ENCODE measurements around the gene TRAPPC3.
"Not testable (repeated sequence)": the region's sequence is repeated elsewhere in the genome, so short reads cannot be mapped to it uniquely, and the experiment has no call there.

TRAPPC3 gene

GRCh38 chr1:36149237-36149972 lies at the start of gene TRAPPC3:
TSS of gene TRAPPC3 (minus strand) at chr1:36149486. CDS start at chr1:36149378, 108 bp downstream.
- DNase-seq (ENCODE audit: insufficient read length, low spot score) (peak; percentile 98), FAIRE-seq (no peak)
- TF ChIP-seq CTCF (IDR thresholded peaks at IDR 0.05; ENCODE audit: insufficient read depth, missing control alignments), result peak; percentile 94

- no peak for DNase-seq (ENCODE audit: insufficient read length, low spot score)
- no peak for FAIRE-seq
- TF ChIP-seq CTCF (IDR thresholded peaks at IDR 0.05; ENCODE audit: insufficient read depth, missing control alignments), result no peak
Measured at GRCh38 chr1:36198641-36199040, 49.4 kb upstream of the TRAPPC3 start.

- not testable (repeated sequence) for FAIRE-seq; DNase-seq (ENCODE audit: insufficient read length, low spot score)
Measured at GRCh38 chr1:36196805-36197204, 47.5 kb upstream of the TRAPPC3 start.

GRCh38 chr1:36187800-36188593 lies 38.7 kb upstream of the TRAPPC3 start:
- FAIRE-seq, result peak; percentile 90
- peak; percentile 92 for TF ChIP-seq CTCF (IDR thresholded peaks at IDR 0.05; ENCODE audit: insufficient read depth, missing control alignments)
- DNase-seq (ENCODE audit: insufficient read length, low spot score), result peak; percentile 74

- FAIRE-seq (no peak), DNase-seq (ENCODE audit: insufficient read length, low spot score) (no peak)
- TF ChIP-seq CTCF (IDR thresholded peaks at IDR 0.05; ENCODE audit: insufficient read depth, missing control alignments), result no peak
Measured at GRCh38 chr1:36183309-36183856, 34.1 kb upstream of the TRAPPC3 start.

- TF ChIP-seq CTCF (IDR thresholded peaks at IDR 0.05; ENCODE audit: insufficient read depth, missing control alignments), result no peak
- FAIRE-seq, result no peak
- no peak for DNase-seq (ENCODE audit: insufficient read length, low spot score)
Measured at GRCh38 chr1:36182734-36183133, 33.4 kb upstream of the TRAPPC3 start.

- FAIRE-seq (no peak), DNase-seq (ENCODE audit: insufficient read length, low spot score) (no peak)
- no peak for TF ChIP-seq CTCF (IDR thresholded peaks at IDR 0.05; ENCODE audit: insufficient read depth, missing control alignments)
Measured at GRCh38 chr1:36179220-36179600, 29.9 kb upstream of the TRAPPC3 start.
